ENCODE measurements around the gene DKK2.

DKK2 gene

DNA sequence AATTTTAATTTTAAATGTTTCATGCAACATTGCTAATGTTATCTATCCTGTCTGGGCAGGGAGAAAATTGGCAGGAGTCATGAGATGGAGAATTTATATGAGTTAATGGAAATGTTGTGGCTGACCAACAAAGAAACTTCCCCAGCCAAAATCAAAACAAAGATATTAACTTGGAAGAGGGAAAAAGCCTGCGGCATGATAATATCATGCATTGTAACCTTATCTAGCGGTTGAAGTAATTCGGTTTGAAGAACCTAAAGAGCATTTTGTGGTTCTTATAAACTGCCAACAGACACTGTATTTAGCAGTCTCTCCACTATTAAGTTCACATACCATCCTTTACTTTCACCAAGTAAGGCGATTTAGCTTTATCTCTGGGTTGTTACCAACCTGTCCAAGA lies 42.3 kb downstream of the DKK2 start:
- TF ChIP-seq, protein P1, sequence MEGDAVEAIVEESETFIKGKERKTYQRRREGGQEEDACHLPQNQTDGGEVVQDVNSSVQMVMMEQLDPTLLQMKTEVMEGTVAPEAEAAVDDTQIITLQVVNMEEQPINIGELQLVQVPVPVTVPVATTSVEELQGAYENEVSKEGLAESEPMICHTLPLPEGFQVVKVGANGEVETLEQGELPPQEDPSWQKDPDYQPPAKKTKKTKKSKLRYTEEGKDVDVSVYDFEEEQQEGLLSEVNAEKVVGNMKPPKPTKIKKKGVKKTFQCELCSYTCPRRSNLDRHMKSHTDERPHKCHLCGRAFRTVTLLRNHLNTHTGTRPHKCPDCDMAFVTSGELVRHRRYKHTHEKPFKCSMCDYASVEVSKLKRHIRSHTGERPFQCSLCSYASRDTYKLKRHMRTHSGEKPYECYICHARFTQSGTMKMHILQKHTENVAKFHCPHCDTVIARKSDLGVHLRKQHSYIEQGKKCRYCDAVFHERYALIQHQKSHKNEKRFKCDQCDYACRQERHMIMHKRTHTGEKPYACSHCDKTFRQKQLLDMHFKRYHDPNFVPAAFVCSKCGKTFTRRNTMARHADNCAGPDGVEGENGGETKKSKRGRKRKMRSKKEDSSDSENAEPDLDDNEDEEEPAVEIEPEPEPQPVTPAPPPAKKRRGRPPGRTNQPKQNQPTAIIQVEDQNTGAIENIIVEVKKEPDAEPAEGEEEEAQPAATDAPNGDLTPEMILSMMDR (IDR thresholded peaks at IDR 0.05; ENCODE audit: control insufficient read depth, extremely low read depth, insufficient read depth), result no peak
- DNase-seq (ENCODE audit: low read depth), result no peak
- H3K4me3 ChIP-seq (ENCODE audit: low read depth, low read length), result no peak overlapping the region

DNA sequence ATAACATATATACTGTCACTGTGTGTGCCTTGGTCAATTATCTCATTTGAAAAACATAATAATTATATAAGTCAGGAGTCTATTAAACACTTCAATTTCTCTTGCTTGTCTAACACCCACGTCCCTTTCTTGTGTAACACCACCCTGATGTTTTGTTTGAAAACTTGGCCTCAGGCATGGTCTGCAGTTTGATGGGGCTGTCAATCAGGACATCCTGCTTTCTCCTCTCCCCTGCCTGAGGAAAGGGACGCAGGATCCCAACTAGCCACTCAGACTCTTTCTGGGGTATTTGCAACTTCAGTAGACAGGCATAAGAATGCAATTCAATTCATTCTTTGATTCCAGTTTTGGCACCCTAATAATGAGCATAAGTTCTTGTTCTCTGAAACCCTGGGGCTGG lies 48.8 kb downstream of the DKK2 start:
- no peak overlapping the region for H3K4me3 ChIP-seq (ENCODE audit: low read depth, low read length)
- DNase-seq (ENCODE audit: low read depth), result no peak
- TF ChIP-seq, protein P1 (IDR thresholded peaks at IDR 0.05; ENCODE audit: control insufficient read depth, extremely low read depth, insufficient read depth), result no peak

DNA sequence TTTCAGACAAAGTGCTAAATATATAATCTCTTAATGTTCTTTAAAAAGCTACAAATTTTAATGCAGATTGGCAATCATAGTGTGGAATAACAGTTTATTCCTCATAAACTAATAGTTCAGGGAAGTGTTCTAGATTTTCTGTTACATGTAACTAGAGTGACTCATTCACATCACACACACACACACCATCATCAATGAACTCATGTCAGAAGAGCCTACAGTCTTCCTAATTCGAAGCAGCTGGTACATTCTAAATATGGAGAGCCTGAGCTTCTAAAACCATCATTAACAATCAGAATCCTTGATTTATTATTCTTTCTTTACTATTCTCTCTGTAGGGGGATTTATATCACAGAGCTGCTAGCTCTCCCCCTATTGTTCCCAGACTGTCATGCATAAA lies 49.6 kb downstream of the DKK2 start:
- DNase-seq (ENCODE audit: low read depth), result no peak
- TF ChIP-seq, protein P1 (IDR thresholded peaks at IDR 0.05; ENCODE audit: control insufficient read depth, extremely low read depth, insufficient read depth), result no peak
- no peak overlapping the region for H3K4me3 ChIP-seq (ENCODE audit: low read depth, low read length)

DNA sequence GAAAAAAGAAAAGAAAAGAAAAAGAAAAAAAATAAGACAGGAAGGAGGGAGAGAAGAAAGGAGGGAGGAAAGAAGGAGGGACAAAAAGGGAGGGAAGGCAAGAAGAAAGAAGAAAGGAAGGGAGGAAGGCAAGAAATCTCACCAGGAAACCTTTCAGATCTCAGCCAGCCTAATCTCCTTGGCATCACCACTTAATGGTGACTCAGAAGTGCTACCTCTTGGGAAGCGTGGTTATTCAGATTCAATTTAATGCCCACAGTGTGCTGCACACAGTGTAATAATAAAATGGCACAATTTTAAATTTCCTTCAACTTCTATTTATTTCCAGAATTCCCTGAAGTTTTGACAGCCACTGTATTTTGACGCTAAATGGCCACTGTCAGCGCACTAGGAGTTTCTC lies 50.3 kb downstream of the DKK2 start:
- TF ChIP-seq, protein P1 (IDR thresholded peaks at IDR 0.05; ENCODE audit: control insufficient read depth, extremely low read depth, insufficient read depth), result no peak
- DNase-seq (ENCODE audit: low read depth), result no peak
- no peak overlapping the region for H3K4me3 ChIP-seq (ENCODE audit: low read depth, low read length)

DNA sequence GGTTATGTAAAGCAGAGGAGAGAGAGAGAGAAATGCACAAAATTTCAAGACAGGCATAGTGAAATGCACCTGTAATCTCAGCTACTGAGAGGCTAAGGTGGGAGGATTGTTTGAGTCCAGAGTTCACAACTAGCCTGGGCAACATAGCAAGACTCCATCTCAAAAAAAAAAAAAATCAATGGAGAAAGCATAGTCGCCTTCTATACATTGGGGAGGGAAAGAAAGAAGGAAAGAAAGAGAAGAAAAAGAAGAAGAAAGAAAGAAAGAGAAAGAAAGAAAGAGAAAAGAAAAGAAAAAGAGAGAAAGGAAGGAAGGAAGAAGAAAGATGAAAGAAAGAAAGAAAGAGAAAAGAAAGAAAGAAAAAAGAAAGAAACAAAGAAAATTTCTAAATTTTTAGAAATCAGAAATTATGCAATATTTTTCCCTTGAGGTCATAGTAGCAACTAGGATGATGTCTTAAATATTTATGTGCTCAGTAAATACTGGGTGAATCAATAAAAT lies 53.4 kb downstream of the DKK2 start:
- no peak for DNase-seq (ENCODE audit: low read depth)
- TF ChIP-seq, protein P1 (IDR thresholded peaks at IDR 0.05; ENCODE audit: control insufficient read depth, extremely low read depth, insufficient read depth), result no peak
- no peak overlapping the region for H3K4me3 ChIP-seq (ENCODE audit: low read depth, low read length)

DNA sequence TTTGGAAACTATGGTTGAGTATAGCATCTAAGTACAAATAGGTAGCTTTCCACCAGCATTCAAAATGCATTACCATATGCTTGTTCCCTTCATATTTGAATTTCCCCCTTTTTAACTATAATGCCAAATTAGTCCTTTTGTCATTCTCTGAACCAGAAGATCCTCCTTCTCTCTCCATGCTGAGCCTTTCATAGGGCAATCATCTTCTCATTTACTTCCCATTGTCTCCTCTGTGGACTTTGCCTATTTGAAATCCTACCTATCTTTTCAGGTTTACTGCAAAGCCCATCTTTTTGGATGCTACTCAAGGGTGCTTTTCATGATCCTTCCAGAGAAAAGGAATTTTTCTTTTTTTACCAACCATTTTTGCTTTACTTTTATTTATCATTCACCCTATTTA lies 54.7 kb downstream of the DKK2 start:
- TF ChIP-seq, protein P1 (IDR thresholded peaks at IDR 0.05; ENCODE audit: control insufficient read depth, extremely low read depth, insufficient read depth), result no peak
- DNase-seq (ENCODE audit: low read depth), result no peak
- no peak overlapping the region for H3K4me3 ChIP-seq (ENCODE audit: low read depth, low read length)

DNA sequence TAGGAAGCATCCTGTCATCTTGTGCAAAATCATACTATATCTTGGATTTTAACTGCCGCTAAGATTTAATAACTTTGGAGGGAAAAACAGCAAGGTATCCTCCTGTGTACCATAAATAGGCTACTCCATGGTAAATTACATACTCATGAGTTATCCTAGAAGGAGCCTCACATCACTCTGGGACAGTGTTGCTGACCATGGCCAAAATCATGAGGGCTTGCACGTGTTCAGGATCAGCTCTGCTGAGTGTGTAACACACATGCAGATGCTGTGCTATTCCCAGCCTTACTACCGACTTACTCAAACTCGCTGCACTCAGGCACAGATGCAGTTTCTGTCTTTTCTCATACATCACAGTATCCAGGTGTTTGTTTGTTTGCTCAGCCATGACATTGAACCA lies 56.6 kb downstream of the DKK2 start:
- TF ChIP-seq, protein P1 (IDR thresholded peaks at IDR 0.05; ENCODE audit: control insufficient read depth, extremely low read depth, insufficient read depth), result no peak
- H3K4me3 ChIP-seq (ENCODE audit: low read depth, low read length), result no peak overlapping the region
- DNase-seq (ENCODE audit: low read depth), result no peak

All from LNCaP clone FGC (cell line).